ENCODE data around the gene SNRNP48. TPM values are rescaled to one million over a fixed set of nuclear protein-coding genes. Genes with fewer than 3 reads are reported as not detected.

SNRNP48 gene
- total and polyA plus RNA-seq, 4 experiments from 2014 or later = 5.4 to 24.4 (median 17.5) TPM

GRCh38 chr6:7594579-7595125, 4.7 kb downstream of the SNRNP48 start:
- Mint-ChIP-seq H3K9me3 (peaks cover 0 to 2% (median 0%) of the 10 kb centered on the region in 8 donors), H3K4me1 (peaks cover 29 to 39% (median 32%) of the 10 kb centered on the region in 4 donors), H3K36me3 (peaks cover 16 to 53% of the 10 kb centered on the region in 2 donors), H3K27me3 (no peaks in the 10 kb centered on the region), H3K4me3 (no peak overlapping the region), H3K27ac (no peak overlapping the region)
- Histone ChIP-seq H3K4me1 (ENCODE audit: insufficient read depth, low read length) (peaks cover 23% of the 10 kb centered on the region), H3K36me3 (ENCODE audit: insufficient read depth, low read length) (peaks cover 21% of the 10 kb centered on the region), H3K4me3 (ENCODE audit: low read length in 2 of 2) (no peak overlapping the region), H3K27ac (ENCODE audit: low read depth, low read length) (no peak overlapping the region), H3K27me3 (ENCODE audit: insufficient read depth, low read length) (no peaks in the 10 kb centered on the region), H3K9me3 (ENCODE audit: control insufficient read depth in 1 of 2, low read length in 2 of 2) (no peaks in the 10 kb centered on the region)
- POLR2A ChIA-PET (ENCODE audit: partially characterized antibody) = no interaction called here
- CTCF ChIA-PET (ENCODE audit: partially characterized antibody) = no interaction called here
- DNase-seq = no peak
- intact Hi-C loops (cut with micrococcal nuclease) = loop anchor here (10.0 kb wide), 1 partner anchor 470 kb away; the partner anchor contains the start of gene BLOC1S5

- Mint-ChIP-seq H3K4me1 (no peaks in the 10 kb centered on the region), H3K27ac (peak overlapping the region in 4 of 7 donors; percentile 23 to 70 (median 38)), H3K9me3 (no peaks in the 10 kb centered on the region), H3K36me3 (peaks cover 55 to 82% of the 10 kb centered on the region in 2 donors), H3K27me3 (no peaks in the 10 kb centered on the region), H3K4me3 (no peak overlapping the region)
- peaks cover 71% of the 10 kb centered on the region for H3K36me3 ChIP-seq (ENCODE audit: insufficient read depth, low read length)
- no peak overlapping the region for H3K27ac ChIP-seq (ENCODE audit: low read depth, low read length)
- H3K9me3 ChIP-seq (ENCODE audit: control insufficient read depth in 1 of 2, low read length in 2 of 2) = no peaks in the 10 kb centered on the region
- no peaks in the 10 kb centered on the region for H3K27me3 ChIP-seq (ENCODE audit: insufficient read depth, low read length)
- CTCF ChIA-PET (ENCODE audit: partially characterized antibody) = interaction anchor here (0.6 to 3.3 kb wide), 5 partner anchors 10 to 329 kb away, joined by 3 to 15 read pairs (median 5); no protein-coding TSS in a partner anchor
- no peak overlapping the region for H3K4me3 ChIP-seq (ENCODE audit: low read length in 2 of 2)
- H3K4me1 ChIP-seq (ENCODE audit: insufficient read depth, low read length) = no peaks in the 10 kb centered on the region
- intact Hi-C loops (cut with micrococcal nuclease) = no loop called here
- DNase-seq = no peak
- POLR2A ChIA-PET (ENCODE audit: partially characterized antibody) = no interaction called here
These were observed 14.0 kb downstream of the SNRNP48 start for GRCh38 chr6:7604003-7604402.

- Histone ChIP-seq H3K4me3 (ENCODE audit: low read length in 2 of 2) (no peak overlapping the region), H3K36me3 (ENCODE audit: insufficient read depth, low read length) (peaks cover 71% of the 10 kb centered on the region), H3K27me3 (ENCODE audit: insufficient read depth, low read length) (no peaks in the 10 kb centered on the region), H3K4me1 (ENCODE audit: insufficient read depth, low read length) (no peaks in the 10 kb centered on the region), H3K27ac (ENCODE audit: low read depth, low read length) (no peak overlapping the region), H3K9me3 (ENCODE audit: control insufficient read depth in 1 of 2, low read length in 2 of 2) (no peaks in the 10 kb centered on the region)
- H3K4me3 Mint-ChIP-seq = no peak overlapping the region
- ChIA-PET POLR2A (ENCODE audit: partially characterized antibody) (no interaction called here), CTCF (ENCODE audit: partially characterized antibody) (interaction anchor here (0.6 to 3.3 kb wide), 4 partner anchors 10 to 330 kb away, joined by 3 to 15 read pairs (median 8); no protein-coding TSS in a partner anchor)
- H3K9me3 Mint-ChIP-seq = no peaks in the 10 kb centered on the region
- intact Hi-C loops (cut with micrococcal nuclease) = no loop called here
- H3K4me1 Mint-ChIP-seq = no peaks in the 10 kb centered on the region
- peaks cover 50 to 80% of the 10 kb centered on the region in 2 donors for H3K36me3 Mint-ChIP-seq
- no peaks in the 10 kb centered on the region for H3K27me3 Mint-ChIP-seq
- no peak for DNase-seq
- peak overlapping the region in 3 of 7 donors; percentile 4 to 46 (median 11) for H3K27ac Mint-ChIP-seq
These were observed 14.5 kb downstream of the SNRNP48 start for GRCh38 chr6:7604506-7604905.

GRCh38 chr6:7615611-7616383, 25.8 kb downstream of the SNRNP48 start:
- Histone ChIP-seq H3K27me3 (ENCODE audit: insufficient read depth, low read length) (no peaks in the 10 kb centered on the region), H3K36me3 (ENCODE audit: insufficient read depth, low read length) (no peaks in the 10 kb centered on the region), H3K9me3 (ENCODE audit: control insufficient read depth in 1 of 2, low read length in 2 of 2) (no peaks in the 10 kb centered on the region), H3K27ac (ENCODE audit: low read depth, low read length) (no peak overlapping the region), H3K4me3 (ENCODE audit: low read length in 2 of 2) (no peak overlapping the region), H3K4me1 (ENCODE audit: insufficient read depth, low read length) (peaks cover 4% of the 10 kb centered on the region)
- Mint-ChIP-seq H3K9me3 (no peaks in the 10 kb centered on the region), H3K36me3 (peaks cover 6 to 21% of the 10 kb centered on the region in 2 donors), H3K4me1 (peaks cover 5 to 7% (median 6%) of the 10 kb centered on the region in 4 donors), H3K27me3 (peaks cover 0 to 3% of the 10 kb centered on the region in 2 donors), H3K4me3 (peak overlapping the region; percentile 1 to 63 (median 16)), H3K27ac (peak overlapping the region in 2 of 7 donors; percentile 13 to 71)
- intact Hi-C loops (cut with micrococcal nuclease) = loop anchor here (1.0 kb wide), 2 partner anchors 339 to 939 kb away; no protein-coding TSS in a partner anchor
- CTCF ChIA-PET (ENCODE audit: partially characterized antibody) = interaction anchor here (0.7 to 13.3 kb wide), 10 partner anchors 8 to 893 kb away, joined by 3 to 225 read pairs (median 5); partner anchors contain the start of gene SNRNP48
- DNase-seq = peak in 4 of 5 donors; percentile 34 to 43 (median 40)
- POLR2A ChIA-PET (ENCODE audit: partially characterized antibody) = interaction anchor here (1.0 kb wide), 1 partner anchor 226 kb away, joined by 3 read pairs; the partner anchor contains the start of genes CAGE1 and RIOK1

DNA sequence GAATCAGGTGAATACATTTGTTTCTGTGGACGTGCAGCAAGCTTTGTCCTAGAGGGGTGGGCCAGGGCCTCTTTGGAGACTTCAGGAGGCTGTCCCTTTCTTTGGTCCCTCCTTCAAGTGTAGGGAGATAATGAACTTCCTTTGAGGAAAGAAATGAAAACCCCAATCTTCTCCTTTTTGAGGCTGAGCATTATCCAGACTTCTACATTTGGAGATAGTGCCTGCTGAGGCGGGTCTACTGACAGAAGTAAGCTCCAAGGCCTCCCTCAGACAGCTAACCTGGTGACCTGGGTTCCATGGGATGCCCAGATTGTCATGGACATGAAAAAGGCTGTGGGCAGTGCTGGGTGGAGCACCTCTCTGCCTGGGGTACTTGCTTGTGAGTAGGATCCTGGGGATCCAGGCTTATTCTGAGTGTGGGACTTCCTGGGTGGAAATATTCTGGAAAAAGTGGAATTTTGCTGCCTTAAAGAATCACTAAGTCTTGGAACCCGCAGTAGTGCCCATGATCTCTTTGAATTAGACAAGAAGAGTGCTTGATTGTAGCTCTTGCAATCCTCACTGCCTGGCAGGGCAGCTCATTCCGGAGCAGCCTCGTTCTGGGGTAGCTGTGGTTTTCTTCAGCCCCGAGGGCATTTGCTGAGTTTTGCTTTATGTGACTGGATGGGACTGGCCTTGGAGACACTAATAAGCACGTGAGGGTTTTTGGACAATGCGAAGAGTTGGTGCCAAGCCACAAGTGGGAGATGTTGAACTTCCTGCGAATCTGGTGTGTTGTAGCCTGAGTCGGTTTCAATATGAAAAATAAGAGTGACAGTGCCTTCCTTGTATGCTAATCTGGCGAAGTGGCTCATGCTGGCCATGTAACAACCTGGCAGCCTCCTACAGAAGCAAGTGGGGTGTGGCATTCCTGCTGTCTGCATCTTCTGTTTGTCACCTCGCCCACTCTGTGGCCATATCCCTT, 28.1 kb downstream of the SNRNP48 start:
- Histone ChIP-seq H3K4me3 (ENCODE audit: low read length in 2 of 2) (no peak overlapping the region), H3K36me3 (ENCODE audit: insufficient read depth, low read length) (no peaks in the 10 kb centered on the region), H3K27me3 (ENCODE audit: insufficient read depth, low read length) (no peaks in the 10 kb centered on the region), H3K4me1 (ENCODE audit: insufficient read depth, low read length) (peaks cover 4% of the 10 kb centered on the region), H3K9me3 (ENCODE audit: control insufficient read depth in 1 of 2, low read length in 2 of 2) (no peaks in the 10 kb centered on the region), H3K27ac (ENCODE audit: low read depth, low read length) (no peak overlapping the region)
- Mint-ChIP-seq H3K4me3 (no peak overlapping the region), H3K9me3 (no peaks in the 10 kb centered on the region), H3K36me3 (peaks cover under 1 to 6% of the 10 kb centered on the region in 2 donors), H3K4me1 (peaks cover 5 to 7% (median 6%) of the 10 kb centered on the region in 4 donors), H3K27me3 (peaks cover 0 to 6% of the 10 kb centered on the region in 2 donors), H3K27ac (peak overlapping the region in 2 of 7 donors; percentile 26 to 40)
- no peak for DNase-seq
- POLR2A ChIA-PET (ENCODE audit: partially characterized antibody) = interaction anchor here (0.6 kb wide), 1 partner anchor 340 kb away, joined by 3 read pairs; no protein-coding TSS in a partner anchor
- intact Hi-C loops (cut with micrococcal nuclease) = no loop called here
- CTCF ChIA-PET (ENCODE audit: partially characterized antibody) = interaction anchor here (1.6 to 13.3 kb wide), 3 partner anchors 12 to 941 kb away, joined by 3 to 225 read pairs (median 5); no protein-coding TSS in a partner anchor

GRCh38 chr6:7621761-7622160, 31.8 kb downstream of the SNRNP48 start:
- H3K27me3 Mint-ChIP-seq = peaks cover 3 to 10% of the 10 kb centered on the region in 2 donors
- intact Hi-C loops (cut with micrococcal nuclease) = no loop called here
- POLR2A ChIA-PET (ENCODE audit: partially characterized antibody) = no interaction called here

More at GRCh38 chr6:7621761-7622160, 31.8 kb downstream of the SNRNP48 start:
- no peaks in the 10 kb centered on the region for H3K4me1 Mint-ChIP-seq
- Histone ChIP-seq H3K4me3 (ENCODE audit: low read length in 2 of 2) (no peak overlapping the region), H3K36me3 (ENCODE audit: insufficient read depth, low read length) (no peaks in the 10 kb centered on the region), H3K9me3 (ENCODE audit: control insufficient read depth in 1 of 2, low read length in 2 of 2) (no peaks in the 10 kb centered on the region), H3K27ac (ENCODE audit: low read depth, low read length) (no peak overlapping the region), H3K27me3 (ENCODE audit: insufficient read depth, low read length) (no peaks in the 10 kb centered on the region), H3K4me1 (ENCODE audit: insufficient read depth, low read length) (no peaks in the 10 kb centered on the region)
- no peak for DNase-seq
- CTCF ChIA-PET (ENCODE audit: partially characterized antibody) = interaction anchor here (1.2 to 13.3 kb wide), 2 partner anchors 8 to 344 kb away, joined by 3 to 225 read pairs; no protein-coding TSS in a partner anchor
- no peak overlapping the region for H3K27ac Mint-ChIP-seq
- H3K4me3 Mint-ChIP-seq = no peak overlapping the region
- no peaks in the 10 kb centered on the region for H3K36me3 Mint-ChIP-seq
- no peaks in the 10 kb centered on the region for H3K9me3 Mint-ChIP-seq
